HPDE6-E6E7 (cell line): ENCODE data around the gene FAM114A1.
"Not testable (repeated sequence)": the region's sequence is repeated elsewhere in the genome, so short reads cannot be mapped to it uniquely, and the experiment has no call there.

Experiments used
- DNase-seq: peaks from one replicate; pipeline ENCODE4 v3.0.0; 2011; ENCODE audit warnings: missing footprints; ENCODE audit errors: extremely low spot score

Gene FAM114A1

GRCh38 chr4:38904090-38904666 lies 36.6 kb downstream of the FAM114A1 start:
- no peak for DNase-seq

- DNase-seq, result no peak
Measured at GRCh38 chr4:38904682-38905081, 37.1 kb downstream of the FAM114A1 start.

GRCh38 chr4:38905652-38906385 lies 38.2 kb downstream of the FAM114A1 start:
- DNase-seq, result no peak

- no peak for DNase-seq
Measured at GRCh38 chr4:38907696-38908270, 40.2 kb downstream of the FAM114A1 start.

GRCh38 chr4:38909015-38909414 lies 41.4 kb downstream of the FAM114A1 start:
- no peak for DNase-seq

- DNase-seq, result no peak
Measured at GRCh38 chr4:38911257-38911656, 43.7 kb downstream of the FAM114A1 start.

GRCh38 chr4:38914854-38915253 lies 47.2 kb downstream of the FAM114A1 start:
- no peak for DNase-seq

- not testable (repeated sequence) for DNase-seq
Measured at GRCh38 chr4:38916267-38916666, 48.7 kb downstream of the FAM114A1 start.

GRCh38 chr4:38917481-38918025 lies 49.9 kb downstream of the FAM114A1 start:
- DNase-seq, result no peak

GRCh38 chr4:38919494-38919893 lies 51.9 kb downstream of the FAM114A1 start:
- no peak for DNase-seq

- DNase-seq, result no peak
Measured at GRCh38 chr4:38920186-38920585, 52.6 kb downstream of the FAM114A1 start.

- DNase-seq, result no peak
Measured at GRCh38 chr4:38920677-38921076, 53.1 kb downstream of the FAM114A1 start.

GRCh38 chr4:38921151-38921550 lies 53.5 kb downstream of the FAM114A1 start:
- no peak for DNase-seq

GRCh38 chr4:38923746-38924145 lies 56.1 kb downstream of the FAM114A1 start:
- no peak for DNase-seq

GRCh38 chr4:38924353-38924752 lies 56.7 kb downstream of the FAM114A1 start:
- no peak for DNase-seq

- DNase-seq, result no peak
Measured at GRCh38 chr4:38925492-38926413, 58.1 kb downstream of the FAM114A1 start.

GRCh38 chr4:38926896-38927295 lies 59.3 kb downstream of the FAM114A1 start:
- no peak for DNase-seq

- no peak for DNase-seq
Measured at GRCh38 chr4:38928568-38928967, 61.0 kb downstream of the FAM114A1 start.

GRCh38 chr4:38928974-38929373 lies 61.4 kb downstream of the FAM114A1 start:
- DNase-seq, result no peak

- DNase-seq, result no peak
Measured at GRCh38 chr4:38930204-38930603, 62.6 kb downstream of the FAM114A1 start.

GRCh38 chr4:38930707-38931106 lies 63.1 kb downstream of the FAM114A1 start:
- DNase-seq, result no peak

- DNase-seq, result no peak
Measured at GRCh38 chr4:38931125-38931524, 63.5 kb downstream of the FAM114A1 start.
